ENCODE results near the gene DAD1. TPM values are rescaled to one million over a fixed set of nuclear protein-coding genes. Genes with fewer than 3 reads are reported as not detected.

DAD1 gene
- total and polyA plus RNA-seq, 2 of the 8 experiments (the other 6 are each of a cell fraction or from before 2014, with no cell fraction given): 131 to 440 TPM

DNA sequence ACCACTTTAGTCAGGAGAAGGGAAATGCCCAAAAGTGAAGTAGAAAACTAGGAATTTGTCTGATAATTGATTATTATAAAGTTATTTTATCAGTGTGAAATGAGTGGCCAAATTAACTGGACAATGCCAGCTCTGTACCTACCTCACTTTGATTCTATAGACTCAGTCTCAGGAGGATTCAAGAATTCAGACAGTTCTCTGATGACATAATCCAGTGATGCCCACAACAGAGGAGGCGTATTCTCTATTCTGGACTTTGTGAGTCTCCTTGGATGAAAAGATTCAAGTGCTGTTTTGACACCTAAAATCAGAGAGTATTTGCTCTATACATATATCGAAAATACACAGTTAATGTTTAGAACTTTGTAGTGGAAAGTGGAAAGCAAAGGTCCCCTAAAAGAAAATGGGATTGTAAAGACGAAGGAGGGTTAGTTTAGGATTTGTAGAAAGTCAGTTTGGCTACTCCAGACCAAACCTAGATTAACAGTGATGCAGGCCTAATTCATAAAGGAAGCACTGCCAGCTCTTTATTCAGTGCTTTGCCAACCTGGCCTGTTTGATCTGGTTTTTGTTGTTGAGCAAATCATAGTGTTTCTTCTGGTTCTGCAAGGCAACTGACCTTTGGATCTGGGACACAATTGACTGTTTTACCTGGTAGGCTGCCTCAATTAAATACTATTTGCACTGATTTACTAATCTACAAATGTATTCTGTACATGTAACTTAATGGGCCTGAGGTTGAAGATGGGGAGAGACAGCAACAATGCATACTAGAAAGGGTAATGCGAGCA lies 67.4 kb downstream of the DAD1 start:
- CTCF ChIA-PET (ENCODE audit: partially characterized antibody): interaction anchor here (0.7 to 1.3 kb wide), 4 partner anchors 30 to 334 kb away, joined by 3 to 4 read pairs (median 3); no protein-coding TSS in a partner anchor
- Histone ChIP-seq H3K14ac (ENCODE audit: insufficient read length) (no peak overlapping the region), H4K20me1 (replicated peaks in 1 of 2; ENCODE audit: control insufficient read depth in 1 of 2, insufficient read depth in 2 of 2, low read length in 2 of 2) (no peaks in the 10 kb centered on the region), H3K4me3 (ENCODE audit: extremely low read depth in 1 of 4, insufficient read depth in 2 of 4, low read depth in 3 of 4, low read length in 4 of 4) (no peak overlapping the region), H3K36me3 (ENCODE audit: control insufficient read depth in 2 of 4, insufficient read depth in 4 of 4, low read length in 3 of 4) (no peaks in the 10 kb centered on the region), H2BK5ac (ENCODE audit: low read depth, low read length) (no peak overlapping the region), H3K4me2 (ENCODE audit: insufficient read depth in 1 of 2, low read depth in 2 of 2, low read length in 2 of 2) (no peak overlapping the region), H2BK120ac (replicated peaks; ENCODE audit: low read depth, low read length) (no peak overlapping the region), H2BK15ac (ENCODE audit: low read length) (no peak overlapping the region), H3K9ac (replicated peaks in 1 of 4; ENCODE audit: extremely low read depth in 1 of 4, low read depth in 3 of 4, low read length in 3 of 4) (no peak overlapping the region), H3K79me1 (ENCODE audit: low read depth, low read length) (no peaks in the 10 kb centered on the region), H3K79me2 (ENCODE audit: control insufficient read depth in 1 of 2, insufficient read depth in 2 of 2, low read length in 2 of 2) (no peaks in the 10 kb centered on the region), H3K23me2 (ENCODE audit: low read depth, low read length) (no peaks in the 10 kb centered on the region), H2AFZ (ENCODE audit: low read length) (no peak overlapping the region), H3K23ac (ENCODE audit: insufficient read length) (no peak overlapping the region), H4K5ac (ENCODE audit: insufficient read length, low read depth, low read length) (no peak overlapping the region), H3K4ac (replicated peaks; ENCODE audit: insufficient read length, low read depth, low read length) (no peak overlapping the region), H4K8ac (ENCODE audit: extremely low read depth, insufficient read depth, low read length) (no peak overlapping the region), H3K27me3 (replicated peaks in 1 of 4; ENCODE audit: control insufficient read depth in 3 of 4, extremely low read depth in 1 of 4, insufficient read depth in 3 of 4, low read length in 3 of 4) (no peaks in the 10 kb centered on the region; a peak in 1 of 7 replicates), H2BK12ac (ENCODE audit: low read depth, low read length) (no peak overlapping the region), H4K91ac (replicated peaks; ENCODE audit: insufficient read length, low read length) (no peak overlapping the region), H2BK20ac (ENCODE audit: low read length) (no peak overlapping the region), H3K56ac (replicated peaks; ENCODE audit: insufficient read length, low read depth, low read length) (no peak overlapping the region), H2AK5ac (ENCODE audit: low read depth, low read length) (no peak overlapping the region), H3K18ac (ENCODE audit: extremely low read depth, low read length) (no peak overlapping the region), H3K9me3 (ENCODE audit: insufficient read depth in 2 of 2, low read depth in 1 of 2, low read length in 1 of 2) (no peaks in the 10 kb centered on the region), H3K27ac (ENCODE audit: low read depth, low read length) (no peak overlapping the region), H3K4me1 (replicated peaks in 1 of 4; ENCODE audit: control insufficient read depth in 3 of 4, insufficient read depth in 4 of 4, low read length in 3 of 4) (no peaks in the 10 kb centered on the region; a peak in 1 of 7 replicates)
- FAIRE-seq: no peak
- POLR2A ChIA-PET (ENCODE audit: partially characterized antibody): no interaction called here
- DNase-seq (ENCODE audit: low read depth in 1 of 2, low spot score in 2 of 2): no peak
- whole genome bisulfite sequencing, 2 experiments (ENCODE audit: extremely low coverage in 1 of 2, insufficient coverage in 1 of 2, insufficient read length in 1 of 2, insufficient replicate concordance in 2 of 2, low coverage in 1 of 2, low lambda C conversion rate in 2 of 2, missing lambda C conversion rate in 1 of 2): 86 to 100% methylated on average over 1 to 4 of the region's 4 CpGs
- no peak for TF ChIP-seq POLR2A (IDR thresholded peaks at IDR 0.05; ENCODE audit: control extremely low read depth in 1 of 2, low read depth in 2 of 2, low read length in 2 of 2)
- TF ChIP-seq USF2 (IDR thresholded peaks at IDR 0.05; ENCODE audit: low read length): no peak
- TF ChIP-seq CBX8 (IDR thresholded peaks at IDR 0.05; ENCODE audit: borderline replicate concordance, low read depth, low read length): no peak
- no peak for TF ChIP-seq RFX5 (IDR thresholded peaks at IDR 0.05; ENCODE audit: borderline replicate concordance, low read depth, low read length)
- no peak for TF ChIP-seq NANOG (IDR thresholded peaks at IDR 0.05; ENCODE audit: insufficient read depth, low read depth, low read length, poor library complexity, severe bottlenecking)
- TF ChIP-seq TAF7 (optimal IDR thresholded peaks at IDR 0.05; ENCODE audit: borderline replicate concordance, low read depth, low read length): no peak
- TF ChIP-seq, protein P1, sequence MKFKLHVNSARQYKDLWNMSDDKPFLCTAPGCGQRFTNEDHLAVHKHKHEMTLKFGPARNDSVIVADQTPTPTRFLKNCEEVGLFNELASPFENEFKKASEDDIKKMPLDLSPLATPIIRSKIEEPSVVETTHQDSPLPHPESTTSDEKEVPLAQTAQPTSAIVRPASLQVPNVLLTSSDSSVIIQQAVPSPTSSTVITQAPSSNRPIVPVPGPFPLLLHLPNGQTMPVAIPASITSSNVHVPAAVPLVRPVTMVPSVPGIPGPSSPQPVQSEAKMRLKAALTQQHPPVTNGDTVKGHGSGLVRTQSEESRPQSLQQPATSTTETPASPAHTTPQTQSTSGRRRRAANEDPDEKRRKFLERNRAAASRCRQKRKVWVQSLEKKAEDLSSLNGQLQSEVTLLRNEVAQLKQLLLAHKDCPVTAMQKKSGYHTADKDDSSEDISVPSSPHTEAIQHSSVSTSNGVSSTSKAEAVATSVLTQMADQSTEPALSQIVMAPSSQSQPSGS (IDR thresholded peaks at IDR 0.05; ENCODE audit: low read length): no peak
- TF ChIP-seq KDM5A (IDR thresholded peaks at IDR 0.05; ENCODE audit: low read length): no peak
